ENCODE measurements around the gene XRCC4.
"Not testable (repeated sequence)": the region's sequence is repeated elsewhere in the genome, so short reads cannot be mapped to it uniquely, and the experiment has no call there.

The XRCC4 gene

GRCh38 chr5:83076742-83077661 is at the start of gene XRCC4, which contains the start of gene TMEM167A:
XRCC4 (plus strand) TSS chr5:83077547; CDS start chr5:83104920, 27,373 bp downstream.
TMEM167A (minus strand) TSS chr5:83077394; CDS start chr5:83077323, 71 bp downstream.
- DNase-seq (ENCODE audit: low spot score): peak; percentile 99

- DNase-seq (ENCODE audit: low spot score): no peak
These were observed 47.4 kb upstream of the XRCC4 start for GRCh38 chr5:83029912-83030311.

GRCh38 chr5:83031381-83031780 is 46.0 kb upstream of the XRCC4 start:
- DNase-seq (ENCODE audit: low spot score): no peak

GRCh38 chr5:83034036-83034435 is 43.3 kb upstream of the XRCC4 start:
- DNase-seq (ENCODE audit: low spot score): no peak

- peak; percentile 33 for DNase-seq (ENCODE audit: low spot score)
These were observed 42.7 kb upstream of the XRCC4 start for GRCh38 chr5:83034528-83035207.

- DNase-seq (ENCODE audit: low spot score): peak; percentile 99
These were observed 41.8 kb upstream of the XRCC4 start for GRCh38 chr5:83035373-83036100.

- peak; percentile 22 for DNase-seq (ENCODE audit: low spot score)
These were observed 40.3 kb upstream of the XRCC4 start for GRCh38 chr5:83036991-83037575.

GRCh38 chr5:83038924-83039323 is 38.4 kb upstream of the XRCC4 start:
- no peak for DNase-seq (ENCODE audit: low spot score)

GRCh38 chr5:83042507-83042906 is 34.8 kb upstream of the XRCC4 start:
- DNase-seq (ENCODE audit: low spot score): no peak

- no peak for DNase-seq (ENCODE audit: low spot score)
These were observed 32.4 kb upstream of the XRCC4 start for GRCh38 chr5:83044926-83045325.

- DNase-seq (ENCODE audit: low spot score): no peak
These were observed 29.1 kb upstream of the XRCC4 start for GRCh38 chr5:83048277-83048676.

- no peak for DNase-seq (ENCODE audit: low spot score)
These were observed 28.5 kb upstream of the XRCC4 start for GRCh38 chr5:83048811-83049210.

- DNase-seq (ENCODE audit: low spot score): no peak
These were observed 27.9 kb upstream of the XRCC4 start for GRCh38 chr5:83049370-83049885.

GRCh38 chr5:83050723-83051340 is 26.5 kb upstream of the XRCC4 start:
- no peak for DNase-seq (ENCODE audit: low spot score)

GRCh38 chr5:83055166-83055565 is 22.2 kb upstream of the XRCC4 start:
- no peak for DNase-seq (ENCODE audit: low spot score)

GRCh38 chr5:83058726-83059125 is 18.6 kb upstream of the XRCC4 start:
- no peak for DNase-seq (ENCODE audit: low spot score)

GRCh38 chr5:83059341-83059740 is 18.0 kb upstream of the XRCC4 start:
- no peak for DNase-seq (ENCODE audit: low spot score)

- DNase-seq (ENCODE audit: low spot score): no peak
These were observed 10.7 kb upstream of the XRCC4 start for GRCh38 chr5:83066548-83067110.

GRCh38 chr5:83067377-83067776 is 10.0 kb upstream of the XRCC4 start:
- not testable (repeated sequence) for DNase-seq (ENCODE audit: low spot score)

GRCh38 chr5:83069096-83069799 is 8.1 kb upstream of the XRCC4 start:
- no peak for DNase-seq (ENCODE audit: low spot score)
